GM12865 (cell line): ENCODE data around the gene KRTAP2-2.
"Not testable (repeated sequence)": the region's sequence is repeated elsewhere in the genome, so short reads cannot be mapped to it uniquely, and the experiment has no call there.

Experiments
- DNase-seq: peaks from one replicate; pipeline ENCODE4 v3.0.0; 2010; ENCODE audit warnings: low read depth
- H3K4me3 ChIP-seq: 2 replicates; pipeline ENCODE4 v1.5.1; 2011; ENCODE audit warnings: mild to moderate bottlenecking, low read depth, low read length, control low read depth
- CTCF ChIP-seq: IDR thresholded peaks from 2 replicates; pipeline ENCODE4 v1.5.1; 2011; ENCODE audit warnings: low read length, control low read depth, low read depth, inconsistent platforms; ENCODE audit not compliant: insufficient read depth; ENCODE audit errors: missing control alignments

Gene KRTAP2-2

GRCh38 chr17:41083427-41083826 is 28.4 kb upstream of the KRTAP2-2 start:
- H3K4me3 ChIP-seq, DNase-seq: not testable (repeated sequence)

- no peak overlapping the region for H3K4me3 ChIP-seq
- no peak for TF ChIP-seq CTCF
- no peak for DNase-seq
Measured at GRCh38 chr17:41082626-41083025, 27.6 kb upstream of the KRTAP2-2 start.

- TF ChIP-seq CTCF, result no peak
- no peak overlapping the region for H3K4me3 ChIP-seq
- no peak for DNase-seq
Measured at GRCh38 chr17:41076788-41077187, 21.8 kb upstream of the KRTAP2-2 start.

- TF ChIP-seq CTCF, result no peak
- H3K4me3 ChIP-seq, result no peak overlapping the region
- DNase-seq, result no peak
Measured at GRCh38 chr17:41073676-41074075, 18.6 kb upstream of the KRTAP2-2 start.

- no peak overlapping the region for H3K4me3 ChIP-seq
- no peak for TF ChIP-seq CTCF
- no peak for DNase-seq
Measured at GRCh38 chr17:41071606-41072360, 16.8 kb upstream of the KRTAP2-2 start.

- no peak for DNase-seq
- TF ChIP-seq CTCF, result no peak
- H3K4me3 ChIP-seq, result no peak overlapping the region
Measured at GRCh38 chr17:41069031-41069430, 14.0 kb upstream of the KRTAP2-2 start.

- H3K4me3 ChIP-seq, result no peak overlapping the region
Measured at GRCh38 chr17:41067281-41067680, 12.3 kb upstream of the KRTAP2-2 start.

More at GRCh38 chr17:41067281-41067680, 12.3 kb upstream of the KRTAP2-2 start:
- TF ChIP-seq CTCF, result no peak
- DNase-seq, result no peak
